NCI-H1436 treated with DMSO at 0.1 percent for 48 hours (cell line): ENCODE data around the gene CTNNA2.

Source experiments
- DNase-seq: peaks from one replicate; lab custom pipeline; 2025; lab: John Stamatoyannopoulos, UW

Gene CTNNA2

GRCh38 chr2:79789811-79790210 is 277.0 kb downstream of the CTNNA2 start:
- DNase-seq: no peak

DNA sequence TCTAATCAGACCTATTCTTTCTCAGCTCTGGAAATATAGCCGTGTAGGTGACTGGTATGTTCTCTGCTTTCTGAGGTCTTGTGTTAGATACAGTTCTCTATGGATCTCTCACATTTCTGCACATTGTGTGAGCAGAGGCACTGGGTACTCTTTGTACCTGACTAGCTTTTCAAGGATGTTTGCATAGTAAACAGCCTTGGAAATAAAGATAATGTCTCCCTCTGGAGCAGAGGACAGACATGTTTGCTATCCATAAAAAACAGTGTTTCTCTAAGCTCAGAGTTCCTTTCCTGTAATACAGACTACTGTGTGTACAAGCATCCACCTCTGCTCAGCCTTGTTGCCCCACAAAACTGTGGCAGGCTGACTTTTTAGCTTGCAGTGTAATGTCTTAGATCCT is 279.2 kb downstream of the CTNNA2 start:
- DNase-seq: no peak

- no peak for DNase-seq
Measured at GRCh38 chr2:79793006-79793405, 280.2 kb downstream of the CTNNA2 start.

GRCh38 chr2:79796641-79797040 is 283.8 kb downstream of the CTNNA2 start:
- DNase-seq: no peak

GRCh38 chr2:79798776-79799175 is 285.9 kb downstream of the CTNNA2 start:
- no peak for DNase-seq

DNA sequence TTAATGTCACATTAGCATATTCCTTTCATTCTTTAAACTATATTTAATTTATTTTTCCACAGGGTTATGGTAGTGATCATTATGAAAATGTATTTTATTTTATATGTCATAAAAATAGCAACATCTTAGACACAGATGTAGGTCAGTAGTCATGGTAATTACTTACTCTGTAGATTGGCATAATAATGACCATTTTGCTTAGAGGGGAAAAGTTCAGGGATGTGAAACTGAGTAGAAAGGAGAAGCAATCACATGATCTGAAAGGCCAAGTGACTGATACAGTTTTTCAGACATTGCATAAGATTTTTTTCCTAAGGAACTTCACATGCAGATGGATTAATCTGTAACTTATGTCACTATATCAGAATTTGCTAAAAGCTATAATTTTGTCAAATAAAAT is 286.9 kb downstream of the CTNNA2 start:
- DNase-seq: no peak

DNA sequence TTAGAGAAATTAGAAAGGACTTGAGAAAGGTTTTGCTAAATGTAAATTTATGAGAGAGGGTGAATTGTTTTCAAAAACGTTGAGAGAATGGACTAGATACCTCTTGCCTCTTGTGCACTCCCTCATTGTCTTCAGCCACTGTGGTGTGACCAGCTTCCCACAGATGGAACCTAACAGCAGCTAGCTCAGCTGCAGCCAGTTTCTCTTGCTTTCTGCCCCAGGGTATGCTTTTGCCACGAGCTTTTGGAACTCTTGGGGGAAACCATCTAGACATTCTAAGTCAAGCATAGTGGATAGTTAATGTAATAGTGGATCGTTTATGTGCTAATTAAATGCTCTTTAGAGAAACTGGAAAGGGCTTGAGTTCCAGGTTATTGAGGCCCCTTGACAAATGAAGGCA is 288.2 kb downstream of the CTNNA2 start:
- DNase-seq: no peak

DNA sequence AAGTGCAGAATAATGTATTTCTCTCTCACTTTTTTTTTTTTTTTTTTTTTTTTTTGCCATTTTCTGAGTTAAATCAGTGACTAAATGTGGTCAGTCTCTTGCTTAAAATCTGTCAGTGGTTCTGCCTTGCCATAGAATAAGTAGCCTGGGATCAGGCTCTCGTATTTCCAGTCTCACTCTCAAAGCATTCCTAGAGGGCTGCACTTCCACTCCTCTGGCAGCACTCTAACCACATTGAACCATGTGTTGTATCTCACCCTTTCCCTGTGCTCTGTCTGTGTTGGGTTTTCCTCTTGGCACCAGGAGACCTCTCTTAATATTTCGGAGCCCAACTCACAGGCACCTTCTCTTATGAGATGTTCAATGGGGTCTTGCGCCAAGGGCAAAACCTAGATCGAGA is 304.4 kb downstream of the CTNNA2 start:
- no peak for DNase-seq

DNA sequence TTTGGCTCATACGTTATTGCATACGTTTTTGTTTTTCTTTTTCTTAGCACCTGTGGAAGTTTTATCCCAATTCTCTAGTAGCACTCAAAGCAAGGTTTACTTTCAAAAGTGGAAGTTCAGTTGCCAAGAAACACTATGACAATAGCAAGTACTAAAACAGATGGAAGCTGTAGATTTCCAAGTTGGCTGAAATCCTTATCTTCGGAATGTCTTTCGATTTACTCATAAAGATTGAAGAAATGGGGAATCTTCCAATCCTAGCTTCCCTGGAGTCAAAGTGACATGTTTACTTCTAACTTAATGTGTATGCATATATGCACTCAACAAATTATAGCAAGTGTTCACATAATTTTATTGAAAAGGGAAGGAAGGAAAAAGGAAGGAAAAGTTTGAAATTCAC is 307.4 kb downstream of the CTNNA2 start:
- DNase-seq: no peak

DNA sequence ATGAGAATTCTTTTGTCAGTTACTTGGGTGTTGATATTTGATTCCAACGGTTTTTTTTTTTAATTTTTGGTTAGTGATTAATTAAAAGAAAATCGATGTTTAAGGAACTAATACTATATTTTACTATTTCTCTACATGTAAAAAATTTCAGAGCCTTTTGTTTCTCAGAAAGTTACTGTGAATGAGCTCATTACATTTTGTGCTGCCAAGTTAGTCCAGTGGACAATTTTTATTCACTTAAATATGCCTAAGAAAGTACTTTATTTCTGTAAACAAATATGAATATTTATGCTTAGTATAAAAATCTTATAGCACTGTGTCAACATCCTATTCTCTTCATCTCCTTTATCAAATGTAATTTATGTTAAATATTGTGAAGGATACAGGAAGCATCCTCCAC is 309.3 kb downstream of the CTNNA2 start:
- no peak for DNase-seq

- DNase-seq: no peak
Measured at GRCh38 chr2:79824086-79824786, 311.4 kb downstream of the CTNNA2 start.

DNA sequence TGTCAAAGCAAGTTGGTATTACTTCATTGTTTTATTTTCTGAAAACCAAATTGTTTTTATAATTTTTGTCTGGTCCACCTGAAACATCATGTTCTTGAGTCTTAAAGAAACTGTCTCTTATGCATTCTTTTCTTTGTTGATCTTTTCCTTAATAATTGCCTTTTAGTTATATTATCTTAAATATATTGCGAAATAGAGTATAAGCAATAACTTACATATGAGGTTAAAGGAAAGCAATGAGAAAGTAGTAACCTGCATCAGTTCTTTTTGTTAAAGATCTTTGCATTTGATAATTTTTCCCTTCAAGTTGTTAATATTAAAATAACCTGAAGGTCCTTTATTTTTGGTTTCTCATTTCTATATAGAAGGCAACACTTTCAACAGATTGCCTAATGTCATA is 315.0 kb downstream of the CTNNA2 start:
- no peak for DNase-seq

DNA sequence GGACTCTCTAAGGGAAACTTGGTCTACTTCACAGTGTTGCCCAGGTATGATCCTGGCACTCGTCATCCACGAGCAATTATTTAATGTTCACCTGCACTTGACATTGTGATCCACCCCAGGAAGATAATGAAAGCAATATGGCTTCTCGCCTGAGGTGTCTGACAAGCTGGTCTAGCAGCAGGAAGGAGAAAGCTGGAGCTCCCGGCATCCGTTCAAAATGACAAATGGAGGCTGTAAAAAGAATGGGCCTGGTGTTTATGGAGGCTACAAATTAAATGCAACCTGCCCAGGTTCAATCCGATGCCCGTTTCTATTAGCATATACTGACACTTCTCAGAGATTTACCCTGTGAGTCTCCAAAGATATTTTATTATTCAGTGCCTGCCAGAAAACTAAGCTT is 317.6 kb downstream of the CTNNA2 start:
- no peak for DNase-seq

DNA sequence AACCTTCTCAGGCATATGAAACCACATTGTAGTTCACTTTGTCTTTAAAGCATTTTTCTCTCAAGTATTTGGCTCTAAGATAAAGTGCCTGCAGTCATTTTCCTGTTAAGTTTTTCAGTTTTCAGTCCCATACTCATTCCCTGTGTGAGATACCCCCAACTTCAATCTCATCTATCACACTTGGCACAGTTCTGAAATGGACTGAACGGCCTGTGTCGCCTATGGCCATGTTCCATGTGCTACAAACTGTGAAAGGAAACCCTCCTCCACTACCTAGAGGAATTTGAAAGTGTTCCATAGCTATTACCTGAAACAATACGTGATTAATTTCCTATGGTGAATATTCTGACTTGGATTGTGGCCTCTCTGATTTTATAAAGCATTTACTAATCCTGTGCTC is 319.1 kb downstream of the CTNNA2 start:
- no peak for DNase-seq

- no peak for DNase-seq
Measured at GRCh38 chr2:79832511-79833234, 319.8 kb downstream of the CTNNA2 start.

- no peak for DNase-seq
Measured at GRCh38 chr2:79833235-79833878, 320.5 kb downstream of the CTNNA2 start.

DNA sequence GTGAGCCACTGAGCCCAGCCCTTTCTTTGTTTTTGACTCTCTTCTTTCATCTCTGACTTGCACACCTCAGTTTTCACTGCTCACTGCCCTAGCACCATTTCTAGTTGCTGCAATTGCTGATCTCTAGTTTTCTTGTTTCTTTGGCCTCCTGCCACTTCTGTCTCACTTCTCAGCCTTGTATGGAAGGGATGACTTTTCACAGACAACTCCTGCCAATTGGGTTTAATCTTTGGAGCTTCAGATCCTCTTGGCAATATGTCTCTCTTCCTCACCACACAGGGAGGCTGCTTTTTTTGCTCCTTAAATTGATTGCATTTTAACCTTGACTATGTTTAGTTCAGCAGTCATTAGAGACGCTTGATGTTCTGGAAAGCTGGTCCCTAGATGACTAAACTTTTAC is 323.1 kb downstream of the CTNNA2 start:
- DNase-seq: no peak

- DNase-seq: no peak
Measured at GRCh38 chr2:79844011-79844410, 331.2 kb downstream of the CTNNA2 start.

DNA sequence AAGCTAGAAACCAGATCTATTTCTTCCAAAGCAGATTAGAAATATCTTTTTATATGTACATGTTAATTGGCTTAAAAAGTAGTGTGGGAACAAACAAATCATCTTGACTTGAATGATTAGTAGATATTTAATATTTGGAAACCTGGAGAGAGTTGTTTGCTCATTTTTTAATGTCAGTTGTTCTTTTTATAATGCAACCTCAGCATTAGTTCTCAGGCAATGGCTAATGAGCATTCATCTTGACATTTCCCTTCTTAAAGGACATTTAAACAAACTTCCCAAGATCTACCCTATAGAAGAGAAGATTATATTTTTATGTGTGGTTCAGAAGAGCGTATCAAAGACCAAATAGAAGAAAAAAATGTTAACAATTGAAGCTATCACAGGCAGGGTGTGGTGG is 334.0 kb downstream of the CTNNA2 start:
- DNase-seq: no peak

DNA sequence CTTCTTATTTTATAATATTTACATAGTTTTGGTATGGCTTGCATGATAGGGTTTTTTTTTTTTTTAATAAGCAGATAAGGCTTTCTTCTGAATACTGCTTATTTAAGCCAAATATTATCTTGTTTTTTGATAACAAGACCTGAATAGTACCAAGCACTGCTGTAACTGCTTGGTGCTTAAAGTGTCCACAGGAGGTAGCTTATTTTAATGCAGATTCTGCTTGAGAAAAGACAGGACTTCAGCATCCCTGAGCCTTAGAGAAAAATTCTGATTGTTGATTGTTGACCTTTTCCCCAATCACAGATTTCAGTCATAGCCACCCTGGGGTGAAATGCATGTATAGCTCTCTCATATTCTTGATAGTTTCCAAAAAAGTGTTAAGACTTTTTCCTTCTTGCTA is 336.4 kb downstream of the CTNNA2 start:
- no peak for DNase-seq

DNA sequence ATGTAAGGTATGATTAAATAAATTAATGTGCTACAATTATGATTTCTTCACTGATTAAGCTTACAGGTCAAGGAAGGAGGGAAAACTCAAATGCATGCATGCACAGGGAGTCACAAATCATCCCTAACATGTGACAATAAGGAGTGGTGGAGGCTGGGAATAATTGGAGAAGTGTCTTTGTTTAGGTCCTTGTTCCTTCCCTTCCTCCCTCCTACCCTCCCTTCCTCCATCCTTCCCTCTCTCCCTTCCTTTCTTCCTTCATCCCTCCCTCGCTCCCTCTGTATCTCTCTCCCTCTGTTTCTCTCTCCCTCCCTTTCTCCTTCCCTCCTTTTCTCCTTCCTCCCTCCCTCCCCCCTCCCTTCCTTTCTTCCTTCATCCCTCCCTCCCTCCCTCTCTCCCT is 337.1 kb downstream of the CTNNA2 start:
- no peak for DNase-seq

- DNase-seq: no peak
Measured at GRCh38 chr2:79850912-79851311, 338.1 kb downstream of the CTNNA2 start.

DNA sequence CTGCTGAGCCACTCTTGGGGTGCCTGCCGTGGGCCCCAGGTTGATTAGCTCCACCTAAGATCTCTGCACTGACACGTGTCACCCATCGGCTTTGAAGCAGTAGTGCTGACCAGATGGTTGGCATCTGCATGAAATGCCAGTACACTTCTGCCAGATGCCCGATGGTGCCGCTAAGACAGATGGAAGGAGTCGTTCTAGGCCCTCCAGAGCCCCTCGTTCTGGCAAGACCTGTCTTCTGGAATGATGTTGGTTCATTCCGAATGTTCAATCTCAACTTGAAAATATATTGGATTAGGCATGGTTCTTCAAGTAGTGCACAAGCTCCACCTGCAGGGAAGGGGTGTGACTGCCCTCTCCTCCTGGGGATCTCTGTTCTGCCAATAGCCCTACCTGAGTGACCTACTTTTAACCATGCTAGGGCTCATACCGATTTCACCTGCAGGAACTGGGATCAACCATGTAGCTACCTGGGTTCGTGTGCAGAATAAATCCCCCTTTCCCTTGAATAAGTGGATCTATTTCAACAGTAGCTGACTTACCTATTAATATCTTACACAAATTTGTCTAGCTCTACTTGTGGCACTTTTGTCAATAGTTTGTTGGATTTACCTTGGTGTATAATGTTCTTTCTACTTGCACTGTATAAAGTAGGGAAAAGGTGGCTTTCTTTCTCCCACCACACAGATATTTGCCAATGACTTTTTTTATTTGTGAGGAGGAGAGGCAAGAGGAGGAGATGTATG is 342.6 kb downstream of the CTNNA2 start:
- DNase-seq: no peak
